SK-N-SH treated with all-trans-retinoic acid at 6 μM for 48 hours (cell line): ENCODE measurements around the gene ISY1.
A peak's percentile ranks its signal among the peaks of the same experiment; 100 is the strongest.

ENCODE experiments used
- ATAC-seq: fragments of 200-7000 bp; cut with Tn5 transposase; 3 replicates; pipeline ENCODE4 v1.9.1; 2020; ENCODE audit warnings: mild to moderate bottlenecking, moderate library complexity
- ARNTL ChIP-seq: fragments of 450-650 bp; formaldehyde crosslinking; IDR thresholded peaks from 2 replicates; pipeline ENCODE4 v1.5.0; 2020; ENCODE audit warnings: low read depth, mild to moderate bottlenecking, moderate library complexity, borderline replicate concordance
- CSDC2 ChIP-seq: fragments of 250-450 bp; sonication (Bioruptor Pico); IDR thresholded peaks from 2 replicates; pipeline ENCODE4 v1.5.0; 2020; ENCODE audit warnings: mild to moderate bottlenecking, moderate library complexity
- ESRRG ChIP-seq: fragments of 250-450 bp; sonication (Bioruptor Pico); IDR thresholded peaks from 2 replicates; pipeline ENCODE4 v1.6.1; 2021; ENCODE audit warnings: mild to moderate bottlenecking
- GLIS3 ChIP-seq: fragments of 250-450 bp; sonication (Bioruptor Pico); IDR thresholded peaks from 2 replicates; pipeline ENCODE4 v1.5.0; 2020; ENCODE audit warnings: mild to moderate bottlenecking, moderate library complexity
- ISL1 ChIP-seq: fragments of 250-450 bp; sonication (Bioruptor Pico); IDR thresholded peaks from 2 replicates; pipeline ENCODE4 v2.1.2; 2022; ENCODE audit warnings: mild to moderate bottlenecking, moderate library complexity
- PPARA ChIP-seq: fragments of 250-450 bp; sonication (Bioruptor Pico); IDR thresholded peaks from 2 replicates; pipeline ENCODE4 v1.5.0; 2020; ENCODE audit warnings: mild to moderate bottlenecking, borderline replicate concordance
- RARB ChIP-seq: fragments of 250-450 bp; sonication (Bioruptor Pico); IDR thresholded peaks from 2 replicates; pipeline ENCODE4 v1.8.0; 2021; ENCODE audit warnings: mild to moderate bottlenecking, moderate library complexity
- SNAI2 ChIP-seq: fragments of 250-450 bp; sonication (Bioruptor Pico); IDR thresholded peaks from 2 replicates; pipeline ENCODE4 v1.5.0; 2020; ENCODE audit warnings: mild to moderate bottlenecking, moderate library complexity
- TCF4 ChIP-seq: fragments of 250-450 bp; sonication (Bioruptor Pico); IDR thresholded peaks from 2 replicates; pipeline ENCODE4 v1.8.0; 2021; ENCODE audit warnings: mild to moderate bottlenecking, moderate library complexity, borderline replicate concordance
- TOX ChIP-seq: fragments of 250-450 bp; sonication (Bioruptor Pico); IDR thresholded peaks from 2 replicates; pipeline ENCODE4 v1.8.0; 2021; ENCODE audit warnings: mild to moderate bottlenecking, moderate library complexity, borderline replicate concordance
- ZFP3 ChIP-seq: fragments of 250-450 bp; sonication (Bioruptor Pico); IDR thresholded peaks from 2 replicates; pipeline ENCODE4 v1.5.0; 2020; ENCODE audit warnings: mild to moderate bottlenecking, moderate library complexity
- ZFP30 ChIP-seq: fragments of 450-650 bp; formaldehyde crosslinking; IDR thresholded peaks from 2 replicates; pipeline ENCODE4 v1.5.0; 2022; ENCODE audit warnings: mild to moderate bottlenecking, moderate library complexity
- ZNF565 ChIP-seq: fragments of 450-650 bp; formaldehyde crosslinking; conservative IDR thresholded peaks from 2 replicates; pipeline ENCODE4 v1.5.0; 2020; ENCODE audit warnings: low read depth, mild to moderate bottlenecking, moderate library complexity
- ZNF70 ChIP-seq: fragments of 450-650 bp; formaldehyde crosslinking; IDR thresholded peaks from 2 replicates; pipeline ENCODE4 v1.5.0; 2020; ENCODE audit warnings: mild to moderate bottlenecking, moderate library complexity
- ZNF8 ChIP-seq: fragments of 450-650 bp; formaldehyde crosslinking; IDR thresholded peaks from 2 replicates; pipeline ENCODE4 v1.5.0; 2020; ENCODE audit warnings: mild to moderate bottlenecking, moderate library complexity
- TF ChIP-seq, protein P1 (sequence below): fragments of 250-450 bp; sonication (Bioruptor Pico); IDR thresholded peaks from 2 replicates; pipeline ENCODE4 v1.5.1; 2021; ENCODE audit warnings: mild to moderate bottlenecking, moderate library complexity
- TF ChIP-seq, protein P2 (sequence below): fragments of 250-450 bp; sonication (Bioruptor Pico); IDR thresholded peaks from 2 replicates; pipeline ENCODE4 v1.5.0; 2020; ENCODE audit warnings: mild to moderate bottlenecking, moderate library complexity
- TF ChIP-seq, protein P3 (sequence below): fragments of 250-450 bp; sonication (Bioruptor Pico); IDR thresholded peaks from 2 replicates; pipeline ENCODE4 v1.5.1; 2020; ENCODE audit warnings: low read depth, mild to moderate bottlenecking, moderate library complexity
- TF ChIP-seq, protein P4 (sequence below): fragments of 250-450 bp; sonication (Bioruptor Pico); IDR thresholded peaks from 2 replicates; pipeline ENCODE4 v1.8.0; 2020; ENCODE audit warnings: mild to moderate bottlenecking, moderate library complexity, borderline replicate concordance

Gene ISY1

GRCh38 chr3:129106320-129106719 lies 54.5 kb downstream of the ISY1 start:
- TF ChIP-seq, protein P1, sequence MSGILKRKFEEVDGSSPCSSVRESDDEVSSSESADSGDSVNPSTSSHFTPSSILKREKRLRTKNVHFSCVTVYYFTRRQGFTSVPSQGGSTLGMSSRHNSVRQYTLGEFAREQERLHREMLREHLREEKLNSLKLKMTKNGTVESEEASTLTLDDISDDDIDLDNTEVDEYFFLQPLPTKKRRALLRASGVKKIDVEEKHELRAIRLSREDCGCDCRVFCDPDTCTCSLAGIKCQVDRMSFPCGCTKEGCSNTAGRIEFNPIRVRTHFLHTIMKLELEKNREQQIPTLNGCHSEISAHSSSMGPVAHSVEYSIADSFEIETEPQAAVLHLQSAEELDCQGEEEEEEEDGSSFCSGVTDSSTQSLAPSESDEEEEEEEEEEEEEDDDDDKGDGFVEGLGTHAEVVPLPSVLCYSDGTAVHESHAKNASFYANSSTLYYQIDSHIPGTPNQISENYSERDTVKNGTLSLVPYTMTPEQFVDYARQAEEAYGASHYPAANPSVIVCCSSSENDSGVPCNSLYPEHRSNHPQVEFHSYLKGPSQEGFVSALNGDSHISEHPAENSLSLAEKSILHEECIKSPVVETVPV, result no peak
- TF ChIP-seq CSDC2 (no peak), ISL1 (no peak), ZNF565 (CRISPR knock-in tag) (no peak), ZNF70 (no peak), RARB (CRISPR knock-in tag) (no peak), ARNTL (CRISPR knock-in tag) (no peak), ESRRG (CRISPR knock-in tag) (no peak), ZNF8 (CRISPR knock-in tag) (no peak), GLIS3 (no peak), TOX (no peak), PPARA (CRISPR knock-in tag) (no peak), ZFP30 (CRISPR knock-in tag) (no peak), TCF4 (CRISPR knock-in tag) (no peak)
- TF ChIP-seq, protein P2, sequence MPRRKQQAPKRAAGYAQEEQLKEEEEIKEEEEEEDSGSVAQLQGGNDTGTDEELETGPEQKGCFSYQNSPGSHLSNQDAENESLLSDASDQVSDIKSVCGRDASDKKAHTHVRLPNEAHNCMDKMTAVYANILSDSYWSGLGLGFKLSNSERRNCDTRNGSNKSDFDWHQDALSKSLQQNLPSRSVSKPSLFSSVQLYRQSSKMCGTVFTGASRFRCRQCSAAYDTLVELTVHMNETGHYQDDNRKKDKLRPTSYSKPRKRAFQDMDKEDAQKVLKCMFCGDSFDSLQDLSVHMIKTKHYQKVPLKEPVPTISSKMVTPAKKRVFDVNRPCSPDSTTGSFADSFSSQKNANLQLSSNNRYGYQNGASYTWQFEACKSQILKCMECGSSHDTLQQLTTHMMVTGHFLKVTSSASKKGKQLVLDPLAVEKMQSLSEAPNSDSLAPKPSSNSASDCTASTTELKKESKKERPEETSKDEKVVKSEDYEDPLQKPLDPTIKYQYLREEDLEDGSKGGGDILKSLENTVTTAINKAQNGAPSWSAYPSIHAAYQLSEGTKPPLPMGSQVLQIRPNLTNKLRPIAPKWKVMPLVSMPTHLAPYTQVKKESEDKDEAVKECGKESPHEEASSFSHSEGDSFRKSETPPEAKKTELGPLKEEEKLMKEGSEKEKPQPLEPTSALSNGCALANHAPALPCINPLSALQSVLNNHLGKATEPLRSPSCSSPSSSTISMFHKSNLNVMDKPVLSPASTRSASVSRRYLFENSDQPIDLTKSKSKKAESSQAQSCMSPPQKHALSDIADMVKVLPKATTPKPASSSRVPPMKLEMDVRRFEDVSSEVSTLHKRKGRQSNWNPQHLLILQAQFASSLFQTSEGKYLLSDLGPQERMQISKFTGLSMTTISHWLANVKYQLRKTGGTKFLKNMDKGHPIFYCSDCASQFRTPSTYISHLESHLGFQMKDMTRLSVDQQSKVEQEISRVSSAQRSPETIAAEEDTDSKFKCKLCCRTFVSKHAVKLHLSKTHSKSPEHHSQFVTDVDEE, result no peak
- TF ChIP-seq, protein P3, sequence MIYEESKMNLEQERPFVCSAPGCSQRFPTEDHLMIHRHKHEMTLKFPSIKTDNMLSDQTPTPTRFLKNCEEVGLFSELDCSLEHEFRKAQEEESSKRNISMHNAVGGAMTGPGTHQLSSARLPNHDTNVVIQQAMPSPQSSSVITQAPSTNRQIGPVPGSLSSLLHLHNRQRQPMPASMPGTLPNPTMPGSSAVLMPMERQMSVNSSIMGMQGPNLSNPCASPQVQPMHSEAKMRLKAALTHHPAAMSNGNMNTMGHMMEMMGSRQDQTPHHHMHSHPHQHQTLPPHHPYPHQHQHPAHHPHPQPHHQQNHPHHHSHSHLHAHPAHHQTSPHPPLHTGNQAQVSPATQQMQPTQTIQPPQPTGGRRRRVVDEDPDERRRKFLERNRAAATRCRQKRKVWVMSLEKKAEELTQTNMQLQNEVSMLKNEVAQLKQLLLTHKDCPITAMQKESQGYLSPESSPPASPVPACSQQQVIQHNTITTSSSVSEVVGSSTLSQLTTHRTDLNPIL (CRISPR knock-in tag), result no peak
- TF ChIP-seq, protein P4, sequence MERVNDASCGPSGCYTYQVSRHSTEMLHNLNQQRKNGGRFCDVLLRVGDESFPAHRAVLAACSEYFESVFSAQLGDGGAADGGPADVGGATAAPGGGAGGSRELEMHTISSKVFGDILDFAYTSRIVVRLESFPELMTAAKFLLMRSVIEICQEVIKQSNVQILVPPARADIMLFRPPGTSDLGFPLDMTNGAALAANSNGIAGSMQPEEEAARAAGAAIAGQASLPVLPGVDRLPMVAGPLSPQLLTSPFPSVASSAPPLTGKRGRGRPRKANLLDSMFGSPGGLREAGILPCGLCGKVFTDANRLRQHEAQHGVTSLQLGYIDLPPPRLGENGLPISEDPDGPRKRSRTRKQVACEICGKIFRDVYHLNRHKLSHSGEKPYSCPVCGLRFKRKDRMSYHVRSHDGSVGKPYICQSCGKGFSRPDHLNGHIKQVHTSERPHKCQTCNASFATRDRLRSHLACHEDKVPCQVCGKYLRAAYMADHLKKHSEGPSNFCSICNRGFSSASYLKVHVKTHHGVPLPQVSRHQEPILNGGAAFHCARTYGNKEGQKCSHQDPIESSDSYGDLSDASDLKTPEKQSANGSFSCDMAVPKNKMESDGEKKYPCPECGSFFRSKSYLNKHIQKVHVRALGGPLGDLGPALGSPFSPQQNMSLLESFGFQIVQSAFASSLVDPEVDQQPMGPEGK (CRISPR knock-in tag), result no peak
- TF ChIP-seq, all 23 proteins: peak for 0
- no peak; the same call in 2 of the 3 replicates for ATAC-seq

DNA sequence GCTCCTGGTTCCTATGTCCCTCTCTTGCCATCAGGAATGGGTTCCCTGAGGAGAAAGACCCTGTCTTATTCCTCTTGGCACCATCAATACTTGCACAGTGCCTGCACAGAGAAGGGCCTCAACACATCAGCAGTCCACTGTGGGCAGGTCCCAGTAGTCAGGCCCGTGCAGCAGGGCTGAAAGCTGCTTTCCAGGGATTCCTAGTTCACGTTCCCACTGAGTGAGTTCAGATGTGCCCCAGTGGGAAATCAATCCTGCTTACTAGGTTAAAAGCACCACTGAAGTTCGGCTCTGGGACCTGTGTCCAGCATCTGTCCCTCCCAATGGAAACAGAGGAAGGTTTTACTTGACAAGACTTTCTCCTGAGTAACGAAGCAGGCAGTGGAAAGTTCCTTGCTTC lies 55.0 kb downstream of the ISY1 start:
- no peak for TF ChIP-seq SNAI2 (CRISPR knock-in tag)
- TF ChIP-seq, protein P3 (CRISPR knock-in tag), result no peak
- no peak for TF ChIP-seq ZNF8 (CRISPR knock-in tag)
- no peak for ATAC-seq

- TF ChIP-seq, protein P4 (CRISPR knock-in tag), result no peak
- 0 out of 2 replicates have a peak, but pooled peaks have one; percentile 61 for TF ChIP-seq ZFP3 (CRISPR knock-in tag)
- no peak for ATAC-seq
Observed at GRCh38 chr3:129104498-129105079, 56.3 kb downstream of the ISY1 start.
